ENCODE measurements around the gene SLC26A4. TPM values are rescaled to one million over a fixed set of nuclear protein-coding genes. Genes with fewer than 3 reads are reported as not detected.

The SLC26A4 gene
- total RNA-seq, 1 donor = under 0.01 TPM

GRCh38 chr7:107622894-107623293 is 37.7 kb upstream of the SLC26A4 start:
- peak; percentile 34 for DNase-seq (ENCODE audit: low read depth)
- TF ChIP-seq CTCF (IDR thresholded peaks at IDR 0.05; ENCODE audit: insufficient read depth, low read depth, low read length) = no peak
- no peak overlapping the region for H3K4me3 ChIP-seq (ENCODE audit: low read depth, low read length)

GRCh38 chr7:107627002-107627401 is 33.6 kb upstream of the SLC26A4 start:
- no peak for TF ChIP-seq CTCF (IDR thresholded peaks at IDR 0.05; ENCODE audit: insufficient read depth, low read depth, low read length)
- no peak for DNase-seq (ENCODE audit: low read depth)
- H3K4me3 ChIP-seq (ENCODE audit: low read depth, low read length) = no peak overlapping the region

GRCh38 chr7:107628461-107629064 is 32.1 kb upstream of the SLC26A4 start:
- no peak overlapping the region for H3K4me3 ChIP-seq (ENCODE audit: low read depth, low read length)
- DNase-seq (ENCODE audit: low read depth) = no peak
- TF ChIP-seq CTCF (IDR thresholded peaks at IDR 0.05; ENCODE audit: insufficient read depth, low read depth, low read length) = no peak

GRCh38 chr7:107630342-107630741 is 30.3 kb upstream of the SLC26A4 start:
- TF ChIP-seq CTCF (IDR thresholded peaks at IDR 0.05; ENCODE audit: insufficient read depth, low read depth, low read length) = no peak
- DNase-seq (ENCODE audit: low read depth) = no peak
- H3K4me3 ChIP-seq (ENCODE audit: low read depth, low read length) = no peak overlapping the region

GRCh38 chr7:107631588-107632491 is 28.8 kb upstream of the SLC26A4 start:
- no peak for TF ChIP-seq CTCF (IDR thresholded peaks at IDR 0.05; ENCODE audit: insufficient read depth, low read depth, low read length)
- DNase-seq (ENCODE audit: low read depth) = no peak

GRCh38 chr7:107632492-107632865 is 28.1 kb upstream of the SLC26A4 start:
- H3K4me3 ChIP-seq (ENCODE audit: low read depth, low read length) = no peak overlapping the region
- no peak for DNase-seq (ENCODE audit: low read depth)
- TF ChIP-seq CTCF (IDR thresholded peaks at IDR 0.05; ENCODE audit: insufficient read depth, low read depth, low read length) = no peak

More at GRCh38 chr7:107631588-107632491, 28.8 kb upstream of the SLC26A4 start:
- H3K4me3 ChIP-seq (ENCODE audit: low read depth, low read length) = no peak overlapping the region

Data from fibroblast of villous mesenchyme (primary cell).